Islet of Langerhans (tissue), 1 donor: ENCODE results near the gene PWP2.
"Not testable (repeated sequence)": the region's sequence is repeated elsewhere in the genome, so short reads cannot be mapped to it uniquely, and the experiment has no call there.

Experiments
- FAIRE-seq: peaks from one replicate; lab custom pipeline; 2011; peaks lifted over from hg19 to GRCh38; lab: Jason Lieb, UNC

The PWP2 gene

GRCh38 chr21:44107026-44107501 is at the start of gene PWP2:
PWP2 (plus strand) TSS chr21:44107399; CDS start chr21:44107417, 18 bp downstream.
- FAIRE-seq = not testable (repeated sequence)

- FAIRE-seq = no peak
Observed at GRCh38 chr21:44057960-44058651, 49.1 kb upstream of the PWP2 start.

- no peak for FAIRE-seq
Observed at GRCh38 chr21:44058652-44058964, 48.6 kb upstream of the PWP2 start.

GRCh38 chr21:44058981-44059380 is 48.2 kb upstream of the PWP2 start:
- no peak for FAIRE-seq

GRCh38 chr21:44059710-44060109 is 47.5 kb upstream of the PWP2 start:
- no peak for FAIRE-seq

- FAIRE-seq = no peak
Observed at GRCh38 chr21:44062380-44062779, 44.8 kb upstream of the PWP2 start.

- no peak for FAIRE-seq
Observed at GRCh38 chr21:44063151-44063912, 43.9 kb upstream of the PWP2 start.

- FAIRE-seq = no peak
Observed at GRCh38 chr21:44064852-44065403, 42.3 kb upstream of the PWP2 start.

GRCh38 chr21:44065428-44065827 is 41.8 kb upstream of the PWP2 start:
- FAIRE-seq = no peak

- FAIRE-seq = no peak
Observed at GRCh38 chr21:44066116-44066515, 41.1 kb upstream of the PWP2 start.

- FAIRE-seq = no peak
Observed at GRCh38 chr21:44067011-44067839, 40.0 kb upstream of the PWP2 start.

GRCh38 chr21:44070391-44070790 is 36.8 kb upstream of the PWP2 start:
- FAIRE-seq = no peak

- FAIRE-seq = no peak
Observed at GRCh38 chr21:44071359-44072104, 35.7 kb upstream of the PWP2 start.

GRCh38 chr21:44072111-44072510 is 35.1 kb upstream of the PWP2 start:
- no peak for FAIRE-seq

GRCh38 chr21:44074315-44074958 is 32.8 kb upstream of the PWP2 start:
- no peak for FAIRE-seq

GRCh38 chr21:44076316-44076715 is 30.9 kb upstream of the PWP2 start:
- no peak for FAIRE-seq

GRCh38 chr21:44078411-44078981 is 28.7 kb upstream of the PWP2 start:
- no peak for FAIRE-seq

- no peak for FAIRE-seq
Observed at GRCh38 chr21:44079446-44079845, 27.8 kb upstream of the PWP2 start.

GRCh38 chr21:44079846-44080245 is 27.4 kb upstream of the PWP2 start:
- FAIRE-seq = no peak

- FAIRE-seq = no peak
Observed at GRCh38 chr21:44082648-44083440, 24.4 kb upstream of the PWP2 start.
